ENCODE measurements around the gene SEMA6C. TPM values are rescaled to one million over a fixed set of nuclear protein-coding genes. Genes with fewer than 3 reads are reported as not detected.

The SEMA6C gene
- total RNA-seq, 1 experiment from 2014 or later, result 8.2 TPM

- ATAC-seq, result peak; percentile 28
- Histone ChIP-seq H3K27me3 (ENCODE audit: insufficient read depth, low read length) (no peaks in the 10 kb centered on the region), H3K4me1 (ENCODE audit: control insufficient read depth in 1 of 2, insufficient read depth in 2 of 2, low read length in 2 of 2) (peaks cover 11 to 19% of the 10 kb centered on the region in 2 experiments), H3K27ac (ENCODE audit: low read depth, low read length) (peak overlapping the region; percentile 57), H3K4me3 (replicated peaks in 1 of 2; ENCODE audit: low read depth in 1 of 2, low read length in 2 of 2) (peak overlapping the region; percentile 83 to 88), H3K79me2 (ENCODE audit: insufficient read depth, low read length) (peaks cover 24% of the 10 kb centered on the region; the same call in 1 of the 2 replicates), H3K9ac (ENCODE audit: low read length) (peak overlapping the region; percentile 84), H4K20me1 (ENCODE audit: insufficient read depth) (no peaks in the 10 kb centered on the region), H3K4me2 (ENCODE audit: low read length) (peak overlapping the region; percentile 85), H2AFZ (ENCODE audit: low read depth, low read length, poor library complexity, severe bottlenecking) (no peak overlapping the region), H3K9me2 (ENCODE audit: insufficient read depth) (no peaks in the 10 kb centered on the region), H3K36me3 (ENCODE audit: control insufficient read depth in 1 of 2, insufficient read depth in 2 of 2, low read length in 2 of 2) (peaks cover 2 to 12% of the 10 kb centered on the region in 2 experiments; a peak in 3 of 4 replicates), H3K9me3 (ENCODE audit: control insufficient read depth in 1 of 2, insufficient read depth in 1 of 2, low read depth in 1 of 2, low read length in 2 of 2) (no peaks in the 10 kb centered on the region)
- DNase-seq (ENCODE audit: low read depth, low spot score), result no peak
- RAD21 ChIA-PET (ENCODE audit: low non-redundant PET in 1 of 2, low total read pairs in 2 of 2, uncharacterized antibody in 2 of 2, unreplicated experiment in 2 of 2), result no interaction called here
- POLR2A ChIA-PET, result interaction anchor here (0.7 to 1.0 kb wide), 2 partner anchors 18 to 23 kb away, joined by 3 read pairs; partner anchors contain the start of gene VPS72
- no TSS peak for BruUV-seq (replicated peaks)
- TF ChIP-seq MAX (IDR thresholded peaks at IDR 0.05) (no peak), CEBPB (IDR thresholded peaks at IDR 0.05; ENCODE audit: low read depth) (no peak), ELF1 (IDR thresholded peaks at IDR 0.05; ENCODE audit: borderline replicate concordance, low read depth) (no peak), EZH2 (IDR thresholded peaks at IDR 0.05) (no peak), CBX3 (IDR thresholded peaks at IDR 0.05; ENCODE audit: low read depth) (no peak), RAD21 (IDR thresholded peaks at IDR 0.05; ENCODE audit: low read depth) (no peak), ZNF274 (IDR thresholded peaks at IDR 0.05; ENCODE audit: low read depth, low read length) (no peak), TCF7L2 (IDR thresholded peaks at IDR 0.05; ENCODE audit: borderline replicate concordance, extremely low read depth, insufficient read depth, insufficient read length) (no peak), POLR2AphosphoS5 (IDR thresholded peaks at IDR 0.05; ENCODE audit: low read depth, low read length) (no peak), JUND (IDR thresholded peaks at IDR 0.05) (no peak)
- CTCF ChIA-PET, result interaction anchor here (1.4 kb wide), 1 partner anchor 67 kb away, joined by 5 read pairs; no protein-coding TSS in a partner anchor
- intact Hi-C loops (cut with micrococcal nuclease), result no loop called here
Observed at GRCh38 chr1:151166505-151166956, 20.1 kb upstream of the SEMA6C start.

Measured in HCT116 (cell line).